H9 (cell line): ENCODE data around the gene RRBP1. TPM values are rescaled to one million over a fixed set of nuclear protein-coding genes. Genes with fewer than 3 reads are reported as not detected.
"Not testable (repeated sequence)": the region's sequence is repeated elsewhere in the genome, so short reads cannot be mapped to it uniquely, and the experiment has no call there.

Source experiments
- DNase-seq: peaks from one replicate; pipeline ENCODE4 v3.0.0-alpha.2; 2017
- H2AFZ ChIP-seq: one replicate; pipeline ENCODE4 v1.6.1; 2013; ENCODE audit warnings: mild to moderate bottlenecking, low read length, control low read depth, moderate library complexity
- H2AK5ac ChIP-seq: 2 replicates; pipeline ENCODE4 v1.6.1; 2013; ENCODE audit warnings: low read length, control low read depth, mixed read lengths; ENCODE audit not compliant: insufficient read length
- H2BK120ac ChIP-seq: one replicate; pipeline ENCODE4 v1.6.1; 2013; ENCODE audit warnings: low read depth, mild to moderate bottlenecking, low read length, control low read depth, inconsistent platforms; ENCODE audit not compliant: poor library complexity, severe bottlenecking
- H2BK12ac ChIP-seq: 2 replicates; pipeline ENCODE4 v1.6.1; 2013; ENCODE audit warnings: low read length, control low read depth, mixed read lengths, low read depth; ENCODE audit not compliant: insufficient read length
- H2BK15ac ChIP-seq: 2 replicates; pipeline ENCODE4 v1.6.1; 2013; ENCODE audit warnings: low read depth, low read length, control low read depth
- H2BK20ac ChIP-seq: one replicate; pipeline ENCODE4 v1.6.1; 2013; ENCODE audit warnings: low read depth, mild to moderate bottlenecking, low read length, control low read depth, inconsistent platforms; ENCODE audit not compliant: poor library complexity, severe bottlenecking
- H2BK5ac ChIP-seq: 2 replicates; pipeline ENCODE4 v1.6.1; 2013; ENCODE audit warnings: low read length, control low read depth, mixed read lengths; ENCODE audit not compliant: insufficient read length
- H3K14ac ChIP-seq: 2 replicates; pipeline ENCODE4 v1.6.1; 2013; ENCODE audit warnings: low read length, control low read depth; ENCODE audit not compliant: insufficient read depth
- H3K18ac ChIP-seq: 2 replicates; pipeline ENCODE4 v1.6.1; 2013; ENCODE audit warnings: low read depth, mild to moderate bottlenecking, mixed read lengths, low read length, control low read depth; ENCODE audit not compliant: insufficient read length
- H3K23ac ChIP-seq: 2 replicates; pipeline ENCODE4 v1.6.1; 2013; ENCODE audit warnings: low read length, control low read depth, mixed read lengths, low read depth; ENCODE audit not compliant: insufficient read length
- H3K23me2 ChIP-seq: 2 replicates; pipeline ENCODE4 v1.6.1; 2013; ENCODE audit warnings: low read depth, mild to moderate bottlenecking, mixed read lengths, low read length, control low read depth; ENCODE audit not compliant: insufficient read length, poor library complexity, severe bottlenecking
- H3K27ac ChIP-seq: 2 replicates; pipeline ENCODE4 v1.5.1; 2013; ENCODE audit warnings: low read length, control low read depth, mixed read lengths, low read depth; ENCODE audit not compliant: insufficient read length
- H3K27me3 ChIP-seq: 2 replicates; pipeline ENCODE4 v1.6.1; 2013; ENCODE audit warnings: low read length, control low read depth, inconsistent platforms; ENCODE audit not compliant: insufficient read depth
- H3K4ac ChIP-seq: 2 replicates; pipeline ENCODE4 v1.6.1; 2013; ENCODE audit warnings: low read depth, mild to moderate bottlenecking, control low read depth, inconsistent platforms, low read length, moderate library complexity
- H3K4me1 ChIP-seq: 2 replicates; pipeline ENCODE4 v1.6.1; 2013; ENCODE audit warnings: low read length, control low read depth, inconsistent platforms; ENCODE audit not compliant: insufficient read depth
- H3K4me2 ChIP-seq: 2 replicates; pipeline ENCODE4 v1.6.1; 2013; ENCODE audit warnings: low read length, control low read depth, mixed read lengths; ENCODE audit not compliant: insufficient read length, insufficient read depth
- H3K56ac ChIP-seq: 2 replicates; pipeline ENCODE4 v1.6.1; 2013; ENCODE audit warnings: low read depth, mild to moderate bottlenecking, mixed read lengths, low read length, control low read depth; ENCODE audit not compliant: insufficient read length
- H3K79me1 ChIP-seq: 2 replicates; pipeline ENCODE4 v1.6.1; 2013; ENCODE audit warnings: low read depth, mild to moderate bottlenecking, moderate library complexity, low read length, control low read depth, inconsistent platforms; ENCODE audit not compliant: insufficient read depth, poor library complexity, severe bottlenecking
- H3K79me2 ChIP-seq: 2 replicates; pipeline ENCODE4 v1.6.1; 2013; ENCODE audit warnings: low read length, control low read depth, inconsistent platforms; ENCODE audit not compliant: insufficient read depth
- H3K9ac ChIP-seq: 2 replicates; pipeline ENCODE4 v1.6.1; 2013; ENCODE audit warnings: low read length, control low read depth, mixed read lengths; ENCODE audit not compliant: insufficient read length; ENCODE audit errors: extremely low read depth
- H3K9me3 ChIP-seq: one replicate; pipeline ENCODE4 v1.6.1; 2013; ENCODE audit warnings: low read depth, low read length, inconsistent platforms; ENCODE audit not compliant: control insufficient read depth
- H3T11ph ChIP-seq: one replicate; pipeline ENCODE4 v1.6.1; 2013; ENCODE audit warnings: mild to moderate bottlenecking, low read length, control low read depth, inconsistent platforms
- H4K20me1 ChIP-seq: one replicate; pipeline ENCODE4 v1.6.1; 2013; ENCODE audit not compliant: control insufficient read depth, insufficient read length, insufficient read depth
- H4K5ac ChIP-seq: 2 replicates; pipeline ENCODE4 v1.6.1; 2013; ENCODE audit warnings: low read depth, mild to moderate bottlenecking, mixed read lengths, low read length, control low read depth; ENCODE audit not compliant: insufficient read length
- H4K8ac ChIP-seq: replicated peaks from 2 replicates; pipeline ENCODE4 v1.6.1; 2013; ENCODE audit warnings: low read length, control low read depth, mixed read lengths, low read depth; ENCODE audit not compliant: insufficient read length
- H4K91ac ChIP-seq: 2 replicates; pipeline ENCODE4 v1.6.1; 2013; ENCODE audit warnings: low read depth, mild to moderate bottlenecking, moderate library complexity, mixed read lengths, low read length, control low read depth; ENCODE audit not compliant: insufficient read length
- H3K27ac Mint-ChIP-seq, 3 experiments: 2 replicates in 2 of 3; 3 replicates in 1 of 3; pipeline ENCODE4 v1.8.0; 2020 to 2021; ENCODE audit warnings: mixed read lengths in 3 of 3, mild to moderate bottlenecking in 1 of 3, moderate library complexity in 1 of 3
- H3K27me3 Mint-ChIP-seq: 2 replicates; pipeline ENCODE4 v1.8.0; 2021; ENCODE audit warnings: low read depth, mild to moderate bottlenecking, moderate library complexity, mixed read lengths
- H3K36me3 Mint-ChIP-seq, 3 experiments: 2 replicates in 2 of 3; 3 replicates in 1 of 3; pipeline ENCODE4 v1.8.0; 2020 to 2021; ENCODE audit warnings: low read depth in 3 of 3, mixed read lengths in 3 of 3; ENCODE audit not compliant: insufficient read depth in 1 of 3
- H3K4me1 Mint-ChIP-seq, 2 experiments: 2 replicates each; pipeline ENCODE4 v1.8.0; 2020; ENCODE audit warnings: mixed read lengths in 2 of 2
- H3K4me3 Mint-ChIP-seq, 2 experiments: 2 replicates in 1 of 2; 3 replicates in 1 of 2; pipeline ENCODE4 v1.8.0; 2020 to 2021; ENCODE audit warnings: mild to moderate bottlenecking in 2 of 2, mixed read lengths in 2 of 2, moderate library complexity in 1 of 2
- H3K9me3 Mint-ChIP-seq, 2 experiments: 2 replicates in 1 of 2; 3 replicates in 1 of 2; pipeline ENCODE4 v1.8.0; 2020; ENCODE audit warnings: mild to moderate bottlenecking in 2 of 2, mixed read lengths in 2 of 2, moderate library complexity in 1 of 2
- CTCF ChIP-seq: fragments of 200-600 bp; sonication (generic); conservative IDR thresholded peaks from 3 replicates; pipeline ENCODE4 v1.8.0; 2021; ENCODE audit warnings: antibody characterized with exemption, mild to moderate bottlenecking
- WGBS: extraction: QIAGEN DNeasy Blood & Tissue Kit; methylation state at CpG from one replicate; pipeline ENCODE4 v1.1.7; 2013; ENCODE audit warnings: missing lambda C conversion rate, low lambda C conversion rate, mixed read lengths; ENCODE audit not compliant: insufficient read length; ENCODE audit errors: extremely low coverage; 5-methylcytosine and 5-hydroxymethylcytosine counted together
- total RNA-seq: library from RNA; stranded (reverse); gene quantifications from 2 replicates; pipeline ENCODE4 v1.2.1, GENCODE V29; 2021

Gene RRBP1
- total RNA-seq, 1 experiment from 2014 or later = 97.8 TPM

- Histone ChIP-seq H3K27me3 (no peaks in the 10 kb centered on the region), H3K56ac (no peak overlapping the region), H3K23ac (no peak overlapping the region), H4K5ac (no peak overlapping the region), H3K18ac (no peak overlapping the region), H3K14ac (no peak overlapping the region), H3K79me2 (peaks cover 26% of the 10 kb centered on the region; the same call in 1 of the 2 replicates), H2AK5ac (no peak overlapping the region), H3K9me3 (no peaks in the 10 kb centered on the region), H2BK15ac (no peak overlapping the region), H2BK12ac (no peak overlapping the region), H3T11ph (no peak overlapping the region), H3K27ac (no peak overlapping the region), H3K4me2 (no peak overlapping the region), H3K9ac (no peak overlapping the region), H4K91ac (no peak overlapping the region), H2BK20ac (no peak overlapping the region), H3K23me2 (no peaks in the 10 kb centered on the region), H3K4me1 (peaks cover 2% of the 10 kb centered on the region), H2BK120ac (no peak overlapping the region), H2AFZ (no peak overlapping the region), H4K20me1 (no peaks in the 10 kb centered on the region), H4K8ac (no peak overlapping the region), H3K4ac (no peak overlapping the region), H2BK5ac (no peak overlapping the region), H3K79me1 (no peaks in the 10 kb centered on the region)
- WGBS = no CpG with 5 or more reads among the region's 5 CpGs
- Mint-ChIP-seq H3K9me3 (peaks cover 11 to 22% of the 10 kb centered on the region in 2 experiments), H3K4me3 (no peak overlapping the region; a peak in 1 of 5 replicates), H3K27me3 (no peaks in the 10 kb centered on the region; the same call in 1 of the 2 replicates), H3K36me3 (peaks cover 40 to 49% (median 42%) of the 10 kb centered on the region in 3 experiments), H3K4me1 (peaks cover 42 to 54% of the 10 kb centered on the region in 2 experiments), H3K27ac (no peak overlapping the region)
- TF ChIP-seq CTCF = peak; percentile 40; the same call in 2 of the 3 replicates
- no peak for DNase-seq
Observed at GRCh38 chr20:17659801-17660200, 22.2 kb downstream of the RRBP1 start.

- H3K4ac ChIP-seq, H4K91ac ChIP-seq, H2BK12ac ChIP-seq, H2BK120ac ChIP-seq, H3K27ac Mint-ChIP-seq, H2BK5ac ChIP-seq, H3K18ac ChIP-seq, H3K27me3 Mint-ChIP-seq, H3K27ac ChIP-seq, H4K5ac ChIP-seq, H3K14ac ChIP-seq, H3K56ac ChIP-seq, H3K23me2 ChIP-seq, H3K23ac ChIP-seq, H2AFZ ChIP-seq, DNase-seq, H3K4me3 Mint-ChIP-seq, H3K4me1 ChIP-seq, H3K79me1 ChIP-seq, H2AK5ac ChIP-seq, H3T11ph ChIP-seq, H3K9ac ChIP-seq, H2BK20ac ChIP-seq, H4K8ac ChIP-seq, H3K27me3 ChIP-seq, H2BK15ac ChIP-seq, H3K4me2 ChIP-seq, H3K9me3 ChIP-seq, H4K20me1 ChIP-seq: not testable (repeated sequence)
- Mint-ChIP-seq H3K4me1 (peaks cover 46 to 55% of the 10 kb centered on the region in 2 experiments), H3K9me3 (peaks cover 11 to 22% of the 10 kb centered on the region in 2 experiments), H3K36me3 (peaks cover 41 to 52% (median 44%) of the 10 kb centered on the region in 3 experiments)
- H3K79me2 ChIP-seq = peaks cover 27% of the 10 kb centered on the region; the same call in 1 of the 2 replicates
- no CpG with 5 or more reads among the region's 7 CpGs for WGBS
Observed at GRCh38 chr20:17659344-17659743, 22.7 kb downstream of the RRBP1 start.
